ENCODE measurements around the gene FAM107A.
"Not testable (repeated sequence)": the region's sequence is repeated elsewhere in the genome, so short reads cannot be mapped to it uniquely, and the experiment has no call there.

The FAM107A gene

GRCh38 chr3:58527440-58527839 lies 49.8 kb downstream of the FAM107A start:
- not testable (repeated sequence) for H3K9me3 Mint-ChIP-seq (ENCODE audit: low read depth); H3K4me3 Mint-ChIP-seq; H3K27ac Mint-ChIP-seq; H3K27me3 Mint-ChIP-seq; H3K4me1 Mint-ChIP-seq (ENCODE audit: low read depth); H3K36me3 Mint-ChIP-seq

GRCh38 chr3:58526515-58526957 lies 50.7 kb downstream of the FAM107A start:
- Mint-ChIP-seq H3K27me3 (no peaks in the 10 kb centered on the region), H3K9me3 (ENCODE audit: low read depth) (no peaks in the 10 kb centered on the region), H3K36me3 (no peaks in the 10 kb centered on the region), H3K27ac (no peak overlapping the region), H3K4me1 (ENCODE audit: low read depth) (no peaks in the 10 kb centered on the region), H3K4me3 (no peak overlapping the region)

- H3K9me3 Mint-ChIP-seq (ENCODE audit: low read depth) = no peaks in the 10 kb centered on the region
- no peaks in the 10 kb centered on the region for H3K27me3 Mint-ChIP-seq
- no peak overlapping the region for H3K27ac Mint-ChIP-seq
- H3K4me1 Mint-ChIP-seq (ENCODE audit: low read depth) = no peaks in the 10 kb centered on the region
- H3K36me3 Mint-ChIP-seq = no peaks in the 10 kb centered on the region
- H3K4me3 Mint-ChIP-seq = no peak overlapping the region
Measured at GRCh38 chr3:58524326-58524888, 52.8 kb downstream of the FAM107A start.

GRCh38 chr3:58522759-58523425 lies 54.3 kb downstream of the FAM107A start:
- no peak overlapping the region for H3K27ac Mint-ChIP-seq
- H3K4me3 Mint-ChIP-seq = no peak overlapping the region
- H3K27me3 Mint-ChIP-seq = no peaks in the 10 kb centered on the region
- no peaks in the 10 kb centered on the region for H3K9me3 Mint-ChIP-seq (ENCODE audit: low read depth)
- no peaks in the 10 kb centered on the region for H3K4me1 Mint-ChIP-seq (ENCODE audit: low read depth)
- H3K36me3 Mint-ChIP-seq = no peaks in the 10 kb centered on the region

- Mint-ChIP-seq H3K4me3 (no peak overlapping the region), H3K27ac (no peak overlapping the region), H3K27me3 (no peaks in the 10 kb centered on the region), H3K36me3 (no peaks in the 10 kb centered on the region), H3K9me3 (ENCODE audit: low read depth) (no peaks in the 10 kb centered on the region), H3K4me1 (ENCODE audit: low read depth) (no peaks in the 10 kb centered on the region)
Measured at GRCh38 chr3:58521917-58522631, 55.1 kb downstream of the FAM107A start.

- Mint-ChIP-seq H3K4me3 (no peak overlapping the region), H3K36me3 (no peaks in the 10 kb centered on the region), H3K9me3 (ENCODE audit: low read depth) (no peaks in the 10 kb centered on the region), H3K27ac (no peak overlapping the region), H3K27me3 (no peaks in the 10 kb centered on the region), H3K4me1 (ENCODE audit: low read depth) (no peaks in the 10 kb centered on the region)
Measured at GRCh38 chr3:58521336-58521670, 55.9 kb downstream of the FAM107A start.

- no peaks in the 10 kb centered on the region for H3K9me3 Mint-ChIP-seq (ENCODE audit: low read depth)
- H3K36me3 Mint-ChIP-seq = no peaks in the 10 kb centered on the region
- H3K4me1 Mint-ChIP-seq (ENCODE audit: low read depth) = no peaks in the 10 kb centered on the region
- no peak overlapping the region for H3K4me3 Mint-ChIP-seq
- H3K27ac Mint-ChIP-seq = no peak overlapping the region
- no peaks in the 10 kb centered on the region for H3K27me3 Mint-ChIP-seq
Measured at GRCh38 chr3:58520403-58521335, 56.5 kb downstream of the FAM107A start.

GRCh38 chr3:58519668-58520402 lies 57.4 kb downstream of the FAM107A start:
- no peaks in the 10 kb centered on the region for H3K36me3 Mint-ChIP-seq
- H3K9me3 Mint-ChIP-seq (ENCODE audit: low read depth) = no peaks in the 10 kb centered on the region
- no peak overlapping the region for H3K4me3 Mint-ChIP-seq
- no peaks in the 10 kb centered on the region for H3K4me1 Mint-ChIP-seq (ENCODE audit: low read depth)
- no peaks in the 10 kb centered on the region for H3K27me3 Mint-ChIP-seq
- no peak overlapping the region for H3K27ac Mint-ChIP-seq

GRCh38 chr3:58518291-58518789 lies 58.9 kb downstream of the FAM107A start:
- peaks cover 2% of the 10 kb centered on the region for H3K36me3 Mint-ChIP-seq
- H3K27ac Mint-ChIP-seq = no peak overlapping the region
- no peaks in the 10 kb centered on the region for H3K9me3 Mint-ChIP-seq (ENCODE audit: low read depth)
- no peaks in the 10 kb centered on the region for H3K4me1 Mint-ChIP-seq (ENCODE audit: low read depth)
- H3K4me3 Mint-ChIP-seq = no peak overlapping the region
- H3K27me3 Mint-ChIP-seq = no peaks in the 10 kb centered on the region

- Mint-ChIP-seq H3K36me3 (peaks cover 2% of the 10 kb centered on the region), H3K9me3 (ENCODE audit: low read depth) (no peaks in the 10 kb centered on the region), H3K4me3 (no peak overlapping the region), H3K27me3 (no peaks in the 10 kb centered on the region), H3K4me1 (ENCODE audit: low read depth) (no peaks in the 10 kb centered on the region), H3K27ac (no peak overlapping the region)
Measured at GRCh38 chr3:58514405-58514804, 62.8 kb downstream of the FAM107A start.
